Choroid plexus epithelial cell (primary cell): ENCODE measurements around the gene CAMK1D.

Experiments
- DNase-seq: peaks from one replicate; pipeline ENCODE4 v3.0.0-alpha.2; 2010; ENCODE audit warnings: low read depth
- H3K4me3 ChIP-seq: 2 replicates; pipeline ENCODE4 v1.5.1; 2011; ENCODE audit warnings: low read depth, mild to moderate bottlenecking, control low read depth, low read length, moderate library complexity
- TF ChIP-seq, protein P1 (sequence below): conservative IDR thresholded peaks from 2 replicates; pipeline ENCODE4 v1.5.1; 2011; ENCODE audit warnings: low read depth, mild to moderate bottlenecking, control low read depth, inconsistent platforms, low read length, moderate library complexity

CAMK1D gene

DNA sequence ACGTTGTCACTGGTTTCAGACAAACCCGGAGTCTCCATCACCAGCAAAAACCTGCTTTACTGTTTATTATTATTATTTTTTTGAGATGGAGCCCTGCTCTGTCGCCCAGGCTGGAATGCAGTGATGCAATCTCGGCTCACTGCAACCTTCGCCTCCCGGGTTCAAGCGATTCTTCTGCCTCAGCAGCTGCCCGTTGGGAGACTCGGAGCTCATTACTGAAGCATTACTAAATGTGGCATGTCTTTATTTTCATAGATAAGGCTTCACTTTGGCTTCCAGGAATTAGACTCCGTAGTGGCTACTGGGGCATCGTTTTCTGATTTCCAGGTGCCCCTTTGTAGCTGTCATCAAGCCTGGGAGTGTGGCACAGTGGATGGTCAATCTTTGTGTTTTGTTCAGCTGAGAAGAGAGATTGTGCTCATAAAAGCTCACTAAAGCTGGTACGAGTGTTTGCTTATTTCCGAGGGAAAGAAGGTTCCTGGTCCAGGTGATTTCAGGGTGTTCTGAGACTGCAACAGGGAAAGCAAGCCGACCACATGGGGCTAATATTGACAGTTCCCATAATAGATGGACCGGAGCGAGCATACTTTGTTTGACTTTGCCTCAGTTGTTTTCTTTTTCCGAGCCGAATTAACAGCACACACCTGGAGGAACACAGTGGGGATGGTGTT lies 163.1 kb downstream of the CAMK1D start:
- DNase-seq, result peak; percentile 28
- H3K4me3 ChIP-seq, result no peak overlapping the region
- TF ChIP-seq, protein P1, sequence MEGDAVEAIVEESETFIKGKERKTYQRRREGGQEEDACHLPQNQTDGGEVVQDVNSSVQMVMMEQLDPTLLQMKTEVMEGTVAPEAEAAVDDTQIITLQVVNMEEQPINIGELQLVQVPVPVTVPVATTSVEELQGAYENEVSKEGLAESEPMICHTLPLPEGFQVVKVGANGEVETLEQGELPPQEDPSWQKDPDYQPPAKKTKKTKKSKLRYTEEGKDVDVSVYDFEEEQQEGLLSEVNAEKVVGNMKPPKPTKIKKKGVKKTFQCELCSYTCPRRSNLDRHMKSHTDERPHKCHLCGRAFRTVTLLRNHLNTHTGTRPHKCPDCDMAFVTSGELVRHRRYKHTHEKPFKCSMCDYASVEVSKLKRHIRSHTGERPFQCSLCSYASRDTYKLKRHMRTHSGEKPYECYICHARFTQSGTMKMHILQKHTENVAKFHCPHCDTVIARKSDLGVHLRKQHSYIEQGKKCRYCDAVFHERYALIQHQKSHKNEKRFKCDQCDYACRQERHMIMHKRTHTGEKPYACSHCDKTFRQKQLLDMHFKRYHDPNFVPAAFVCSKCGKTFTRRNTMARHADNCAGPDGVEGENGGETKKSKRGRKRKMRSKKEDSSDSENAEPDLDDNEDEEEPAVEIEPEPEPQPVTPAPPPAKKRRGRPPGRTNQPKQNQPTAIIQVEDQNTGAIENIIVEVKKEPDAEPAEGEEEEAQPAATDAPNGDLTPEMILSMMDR, result no peak

DNA sequence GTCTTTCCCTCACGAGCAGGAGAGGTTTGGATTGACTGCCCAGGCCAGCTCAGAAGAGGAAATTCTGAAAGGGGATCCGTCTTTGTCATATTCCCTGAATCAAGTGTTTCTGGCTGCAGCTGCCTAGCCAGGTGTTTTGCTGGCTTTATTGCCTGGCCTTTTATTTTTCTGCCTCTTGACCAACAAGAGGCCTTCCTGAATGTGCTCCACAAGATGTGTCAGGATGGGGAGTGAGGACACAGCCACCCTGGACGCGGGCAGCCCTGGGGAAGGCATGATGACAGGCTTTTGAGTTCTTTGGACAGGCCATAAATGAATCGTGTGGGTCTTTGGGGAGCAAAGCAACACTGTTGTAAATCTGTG lies 163.6 kb downstream of the CAMK1D start:
- no peak overlapping the region for H3K4me3 ChIP-seq
- TF ChIP-seq, protein P1, result no peak
- DNase-seq, result no peak

DNA sequence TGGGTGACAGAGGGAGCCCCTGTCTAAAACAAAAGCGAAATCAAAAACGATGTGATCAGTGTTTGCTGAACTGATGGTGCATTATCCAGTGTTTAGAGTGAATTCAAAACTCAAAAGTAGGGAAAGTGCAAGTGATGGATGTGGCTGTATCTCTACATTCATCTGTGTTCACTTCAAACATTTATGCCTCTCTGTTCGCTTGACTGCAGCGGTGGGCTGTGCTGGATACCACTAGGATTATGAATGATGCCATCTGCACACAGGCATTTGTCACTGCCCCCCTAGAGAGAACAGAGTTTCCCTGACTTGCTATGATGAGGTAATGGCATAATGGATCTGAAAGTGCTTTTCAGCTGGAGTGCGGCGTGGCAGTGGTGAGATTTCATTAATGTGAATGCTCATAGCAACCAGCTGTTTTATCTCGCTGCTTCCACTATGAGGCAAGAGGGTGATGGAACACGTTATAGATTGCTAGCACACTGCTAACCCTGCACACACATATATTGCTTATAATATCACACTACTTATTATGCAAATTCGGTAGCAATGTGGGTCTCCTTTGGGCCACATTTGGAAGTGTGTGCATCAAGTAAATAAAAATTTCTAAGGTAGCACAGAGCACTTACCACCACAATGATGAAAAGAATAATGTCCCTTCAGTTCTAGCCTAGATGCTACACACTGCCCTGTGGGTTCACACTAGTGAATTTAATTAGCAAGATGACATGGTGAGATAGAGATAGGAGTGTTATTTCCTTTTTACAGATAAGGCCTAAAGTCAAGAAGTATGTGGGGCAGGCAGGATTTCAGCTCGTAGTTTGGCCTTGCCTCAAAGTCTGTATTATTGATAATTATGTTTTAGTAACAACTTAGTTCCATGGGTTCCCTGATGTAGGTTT lies 164.7 kb downstream of the CAMK1D start:
- H3K4me3 ChIP-seq, result no peak overlapping the region
- TF ChIP-seq, protein P1, result no peak
- DNase-seq, result no peak

DNA sequence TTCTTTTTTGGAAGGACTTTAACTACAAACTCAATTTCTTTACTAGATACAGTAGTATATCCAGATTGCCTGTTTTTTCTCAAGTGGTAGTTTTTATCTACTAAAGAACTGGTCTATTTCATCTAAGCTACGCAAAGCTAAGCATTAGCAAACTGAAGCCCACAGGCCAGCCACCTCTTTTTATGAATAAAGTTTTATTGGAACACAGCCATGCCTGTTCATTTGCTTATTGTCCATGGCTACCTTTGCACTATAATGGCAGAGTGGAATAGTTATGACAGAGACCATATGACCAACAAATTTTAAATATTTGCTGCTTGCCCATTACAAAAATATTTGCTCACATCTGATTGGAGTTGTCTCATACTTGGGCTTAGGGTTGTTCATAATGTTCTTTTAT lies 168.7 kb downstream of the CAMK1D start:
- no peak overlapping the region for H3K4me3 ChIP-seq
- no peak for DNase-seq

DNA sequence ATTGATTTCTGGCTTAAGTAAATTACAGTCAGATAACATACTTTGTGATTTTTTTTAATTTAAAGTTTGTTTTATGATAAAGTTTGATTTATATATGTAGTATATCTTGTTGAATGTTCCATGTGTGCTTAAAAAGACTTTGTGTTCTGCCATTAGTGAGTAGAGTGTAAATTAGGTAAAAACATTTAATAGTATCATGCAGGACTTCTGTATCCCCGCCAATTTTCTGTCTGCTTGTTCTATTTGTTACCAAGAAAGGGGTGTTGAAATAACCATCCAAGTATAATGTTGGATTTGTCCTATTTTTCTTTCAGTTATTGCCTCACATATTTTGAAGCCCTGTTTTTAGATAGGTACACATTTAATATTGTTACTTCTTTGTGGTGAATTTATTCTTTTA lies 172.1 kb downstream of the CAMK1D start:
- TF ChIP-seq, protein P1, result no peak
- H3K4me3 ChIP-seq, result no peak overlapping the region
- DNase-seq, result no peak

More for the DNA sequence above, 168.7 kb downstream of the CAMK1D start:
- TF ChIP-seq, protein P1, result no peak

DNA sequence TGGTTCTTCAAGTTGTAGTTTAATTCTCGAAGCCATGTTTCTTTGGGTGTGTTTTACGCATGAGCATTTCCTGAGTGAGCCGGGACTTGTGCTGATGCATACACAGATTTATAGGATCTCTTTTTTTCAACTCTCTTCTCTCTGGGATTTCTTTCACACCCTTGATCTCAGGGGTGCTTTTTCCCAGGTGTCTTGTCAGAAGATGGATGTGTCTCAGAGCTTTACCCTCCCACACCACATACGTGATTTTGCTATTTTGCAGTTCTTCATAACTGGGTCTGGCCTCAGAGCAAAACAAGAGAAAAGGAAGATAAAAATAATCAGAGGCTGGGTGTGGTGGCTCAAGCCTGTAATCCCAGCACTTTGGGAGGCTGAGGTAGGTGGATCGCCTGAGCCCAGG lies 177.0 kb downstream of the CAMK1D start:
- DNase-seq, result no peak
- no peak overlapping the region for H3K4me3 ChIP-seq
- TF ChIP-seq, protein P1, result no peak
